NCI-H146 treated with DMSO at 0.1 percent for 48 hours (cell line): ENCODE measurements around the gene SLC2A4RG.
A peak's percentile ranks its signal among the peaks of the same experiment; 100 is the strongest.
"Not testable (repeated sequence)": the region's sequence is repeated elsewhere in the genome, so short reads cannot be mapped to it uniquely, and the experiment has no call there.

Source experiments
- DNase-seq: peaks from one replicate; lab custom pipeline; 2025; ENCODE audit not compliant: unreplicated experiment; lab: John Stamatoyannopoulos, UW

The SLC2A4RG gene

GRCh38 chr20:63773571-63774241 is 34.1 kb downstream of the SLC2A4RG start:
- no peak for DNase-seq

GRCh38 chr20:63774306-63774705 is 34.7 kb downstream of the SLC2A4RG start:
- DNase-seq = no peak

GRCh38 chr20:63775096-63775978 is 35.8 kb downstream of the SLC2A4RG start:
- DNase-seq = no peak

- DNase-seq = not testable (repeated sequence)
Measured at GRCh38 chr20:63776875-63777274, 37.3 kb downstream of the SLC2A4RG start.

- no peak for DNase-seq
Measured at GRCh38 chr20:63777614-63778013, 38.0 kb downstream of the SLC2A4RG start.

GRCh38 chr20:63778034-63778752 is 38.6 kb downstream of the SLC2A4RG start:
- DNase-seq = no peak

GRCh38 chr20:63778857-63779256 is 39.3 kb downstream of the SLC2A4RG start:
- DNase-seq = no peak

GRCh38 chr20:63781181-63781580 is 41.6 kb downstream of the SLC2A4RG start:
- DNase-seq = no peak

- no peak for DNase-seq
Measured at GRCh38 chr20:63782051-63782471, 42.5 kb downstream of the SLC2A4RG start.

GRCh38 chr20:63782521-63782971 is 43.0 kb downstream of the SLC2A4RG start:
- no peak for DNase-seq

GRCh38 chr20:63783970-63784369 is 44.4 kb downstream of the SLC2A4RG start:
- DNase-seq = no peak

GRCh38 chr20:63785691-63786131 is 46.1 kb downstream of the SLC2A4RG start:
- peak; percentile 38 for DNase-seq

- DNase-seq = no peak
Measured at GRCh38 chr20:63787302-63787701, 47.7 kb downstream of the SLC2A4RG start.

- DNase-seq = no peak
Measured at GRCh38 chr20:63787749-63788148, 48.2 kb downstream of the SLC2A4RG start.

- no peak for DNase-seq
Measured at GRCh38 chr20:63789836-63790571, 50.4 kb downstream of the SLC2A4RG start.

- no peak for DNase-seq
Measured at GRCh38 chr20:63790572-63791168, 51.1 kb downstream of the SLC2A4RG start.

GRCh38 chr20:63791497-63792156 is 52.1 kb downstream of the SLC2A4RG start:
- DNase-seq = no peak

- no peak for DNase-seq
Measured at GRCh38 chr20:63792866-63793265, 53.3 kb downstream of the SLC2A4RG start.
